ENCODE results near the gene MAP7.

GRCh38 chr6:136535017-136535765 lies 15.0 kb downstream of the MAP7 start:
- no peak for TF ChIP-seq POLR2A (IDR thresholded peaks at IDR 0.05)
- no peak for TF ChIP-seq CTCF (IDR thresholded peaks at IDR 0.05)

Measured in esophagus squamous epithelium (tissue), 4 donors.